H1 (cell line): ENCODE measurements around the gene NDUFA5. TPM values are rescaled to one million over a fixed set of nuclear protein-coding genes. Genes with fewer than 3 reads are reported as not detected.

Source experiments
- CTCF ChIA-PET: fragments of 300-600 bp; sonication (Branson Sonifier 250); formaldehyde crosslinking; loops from one replicate; lab custom pipeline; 2021; ENCODE audit not compliant: partially characterized antibody; lab: Charles Lee
- POLR2A ChIA-PET: fragments of 300-600 bp; sonication (Branson Sonifier 250); formaldehyde crosslinking; loops from one replicate; lab custom pipeline; 2021; ENCODE audit warnings: inconsistent platforms; ENCODE audit not compliant: partially characterized antibody; lab: Charles Lee
- DNase-seq, 2 experiments: peaks; one replicate each; pipeline versions ENCODE4 v3.0.0 to v3.0.0-alpha.2; 2010 to 2022; ENCODE audit warnings: low spot score in 2 of 2, low read depth in 1 of 2, mixed read lengths in 1 of 2
- FAIRE-seq: peaks from 2 replicates; lab custom pipeline; 2011; peaks lifted over from hg19 to GRCh38; lab: Jason Lieb, UNC
- H2AFZ ChIP-seq: 2 replicates; pipeline ENCODE4 v1.8.1; 2012; ENCODE audit warnings: low read length, inconsistent platforms
- H2AK5ac ChIP-seq: 2 replicates; pipeline ENCODE4 v1.6.1; 2013; ENCODE audit warnings: low read depth, low read length
- H2BK120ac ChIP-seq: replicated peaks from 2 replicates; pipeline ENCODE3; 2013; ENCODE audit warnings: low read depth, low read length, inconsistent platforms
- H2BK12ac ChIP-seq: 2 replicates; pipeline ENCODE4 v1.6.1; 2013; ENCODE audit warnings: low read depth, low read length
- H2BK15ac ChIP-seq: 2 replicates; pipeline ENCODE4 v1.6.1; 2013; ENCODE audit warnings: low read length
- H2BK20ac ChIP-seq: 2 replicates; pipeline ENCODE4 v1.6.1; 2013; ENCODE audit warnings: low read length
- H2BK5ac ChIP-seq: 2 replicates; pipeline ENCODE4 v1.6.1; 2013; ENCODE audit warnings: low read depth, low read length
- H3K14ac ChIP-seq: 2 replicates; pipeline ENCODE4 v1.6.1; 2013; ENCODE audit warnings: inconsistent platforms; ENCODE audit not compliant: insufficient read length
- H3K18ac ChIP-seq: 2 replicates; pipeline ENCODE4 v1.6.1; 2013; ENCODE audit warnings: low read length; ENCODE audit errors: extremely low read depth
- H3K23ac ChIP-seq: 2 replicates; pipeline ENCODE4 v1.6.1; 2013; ENCODE audit warnings: inconsistent platforms; ENCODE audit not compliant: insufficient read length
- H3K23me2 ChIP-seq: 2 replicates; pipeline ENCODE4 v1.6.1; 2013; ENCODE audit warnings: low read depth, low read length
- H3K27ac ChIP-seq: 2 replicates; pipeline ENCODE4 v1.6.1; 2011; ENCODE audit warnings: low read depth, low read length, inconsistent platforms
- H3K27me3 ChIP-seq, 4 experiments: replicated peaks in 1 of 4; 1 replicate in 1 of 4; 2 replicates in 3 of 4; pipeline versions ENCODE4 v1.6.1 to v1.8.1; 2011 to 2013; ENCODE audit warnings: low read length in 3 of 4, mild to moderate bottlenecking in 3 of 4, inconsistent platforms in 2 of 4, mixed read lengths in 2 of 4, moderate library complexity in 1 of 4; ENCODE audit not compliant: control insufficient read depth in 3 of 4, insufficient read depth in 3 of 4; ENCODE audit errors: extremely low read depth in 1 of 4
- H3K36me3 ChIP-seq, 4 experiments: 2 replicates each; pipeline versions ENCODE4 v1.6.1 to v1.8.1; 2011 to 2013; ENCODE audit warnings: mild to moderate bottlenecking in 4 of 4, low read length in 3 of 4, moderate library complexity in 2 of 4, control low read depth in 1 of 4, inconsistent platforms in 1 of 4; ENCODE audit not compliant: insufficient read depth in 4 of 4, control insufficient read depth in 2 of 4
- H3K4ac ChIP-seq: replicated peaks from 2 replicates; pipeline ENCODE3; 2013; ENCODE audit warnings: low read length, low read depth, mixed read lengths, inconsistent platforms; ENCODE audit not compliant: insufficient read length
- H3K4me1 ChIP-seq, 4 experiments: replicated peaks in 1 of 4; 1 replicate in 1 of 4; 2 replicates in 3 of 4; pipeline versions ENCODE4 v1.6.1 to v1.8.1; 2011 to 2013; ENCODE audit warnings: low read length in 3 of 4, inconsistent platforms in 2 of 4, mixed read lengths in 1 of 4; ENCODE audit not compliant: insufficient read depth in 4 of 4, control insufficient read depth in 3 of 4
- H3K4me2 ChIP-seq, 2 experiments: 2 replicates each; pipeline versions ENCODE4 v1.6.1 to v1.8.1; 2011 to 2013; ENCODE audit warnings: low read depth in 2 of 2, low read length in 2 of 2, control low read depth in 1 of 2, inconsistent platforms in 1 of 2, mild to moderate bottlenecking in 1 of 2; ENCODE audit not compliant: insufficient read depth in 1 of 2
- H3K4me3 ChIP-seq, 4 experiments: fragments of 200-600, 300-600 bp in 1 of 4; sonication (generic), shearing (Covaris generic), sonication (Bioruptor Twin) in 1 of 4; 2 replicates each; pipeline versions ENCODE4 v1.5.1 to v1.8.1; 2011 to 2016; ENCODE audit warnings: low read length in 4 of 4, low read depth in 3 of 4, control low read depth in 2 of 4, inconsistent platforms in 2 of 4, mild to moderate bottlenecking in 2 of 4, mixed read lengths in 1 of 4, moderate library complexity in 1 of 4; ENCODE audit not compliant: insufficient read depth in 2 of 4; ENCODE audit errors: extremely low read depth in 1 of 4
- H3K56ac ChIP-seq: replicated peaks from 2 replicates; pipeline ENCODE3; 2013; ENCODE audit warnings: low read depth, mild to moderate bottlenecking, mixed read lengths, low read length, inconsistent platforms; ENCODE audit not compliant: insufficient read length
- H3K79me1 ChIP-seq: 2 replicates; pipeline ENCODE4 v1.6.1; 2013; ENCODE audit warnings: low read depth, low read length, control low read depth
- H3K79me2 ChIP-seq, 2 experiments: 2 replicates each; pipeline versions ENCODE4 v1.6.1 to v1.8.1; 2012 to 2013; ENCODE audit warnings: low read length in 2 of 2, mild to moderate bottlenecking in 2 of 2, inconsistent platforms in 1 of 2; ENCODE audit not compliant: insufficient read depth in 2 of 2, control insufficient read depth in 1 of 2
- H3K9ac ChIP-seq, 4 experiments: replicated peaks in 1 of 4; 1 replicate in 1 of 4; 2 replicates in 3 of 4; pipeline versions ENCODE4 v1.6.1 to v1.8.1; 2011 to 2013; ENCODE audit warnings: low read depth in 3 of 4, low read length in 3 of 4, control low read depth in 2 of 4, mild to moderate bottlenecking in 2 of 4, moderate library complexity in 2 of 4, inconsistent platforms in 1 of 4; ENCODE audit errors: extremely low read depth in 1 of 4
- H3K9me3 ChIP-seq, 2 experiments: 2 replicates each; pipeline versions ENCODE4 v1.6.1 to v1.8.1; 2012 to 2013; ENCODE audit warnings: mild to moderate bottlenecking in 2 of 2, moderate library complexity in 2 of 2, control low read depth in 1 of 2, inconsistent platforms in 1 of 2, low read depth in 1 of 2, low read length in 1 of 2, mixed read lengths in 1 of 2; ENCODE audit not compliant: insufficient read depth in 2 of 2
- H4K20me1 ChIP-seq, 2 experiments: replicated peaks in 1 of 2; 2 replicates each; pipeline versions ENCODE3 to v1.8.1; 2011 to 2013; ENCODE audit warnings: inconsistent platforms in 2 of 2, low read length in 2 of 2, mild to moderate bottlenecking in 1 of 2; ENCODE audit not compliant: insufficient read depth in 2 of 2, control insufficient read depth in 1 of 2
- H4K5ac ChIP-seq: 2 replicates; pipeline ENCODE4 v1.6.1; 2013; ENCODE audit warnings: low read length, low read depth, mixed read lengths, inconsistent platforms; ENCODE audit not compliant: insufficient read length
- H4K8ac ChIP-seq: 2 replicates; pipeline ENCODE4 v1.8.0; 2013; ENCODE audit warnings: mild to moderate bottlenecking, moderate library complexity, low read length, inconsistent platforms; ENCODE audit not compliant: insufficient read depth; ENCODE audit errors: extremely low read depth
- H4K91ac ChIP-seq: replicated peaks from 2 replicates; pipeline ENCODE3; 2013; ENCODE audit warnings: low read length, mixed read lengths, inconsistent platforms; ENCODE audit not compliant: insufficient read length
- NRF1 ChIP-seq: IDR thresholded peaks from 2 replicates; pipeline ENCODE4 v1.6.1; 2011; ENCODE audit warnings: mild to moderate bottlenecking, low read depth, low read length, improper control_type of control experiment
- YY1 ChIP-seq: IDR thresholded peaks from 2 replicates; pipeline ENCODE4 v1.6.1; 2011; ENCODE audit warnings: low read depth, mild to moderate bottlenecking, low read length
- WGBS, 2 experiments: shearing (Covaris generic) in 1 of 2; methylation state at CpG; one replicate each; pipeline versions ENCODE4 v1.1.6 to v1.1.7; 2013 to 2015; ENCODE audit warnings: low lambda C conversion rate in 2 of 2, mixed read lengths in 2 of 2, inconsistent platforms in 1 of 2, low coverage in 1 of 2, missing lambda C conversion rate in 1 of 2; ENCODE audit not compliant: insufficient replicate concordance in 2 of 2, insufficient coverage in 1 of 2, insufficient read length in 1 of 2; ENCODE audit errors: extremely low coverage in 1 of 2, missing lambda C conversion rate in 1 of 2; 5-methylcytosine and 5-hydroxymethylcytosine counted together
- polyA plus RNA-seq, 7 experiments: library from polyadenylated mRNA; depleted of rRNA in 3 of 7; stranded (reverse) in 5 of 7; unstranded in 2 of 7; fragments of >200 nt in 5 of 7; fragments of 200-250 nt in 2 of 7; gene quantifications; 1 replicate in 5 of 7; 2 replicates in 1 of 7; 4 replicates in 1 of 7; pipeline versions ENCODE4 v1.2.1 to v1.2.3, GENCODE V29; 2011 to 2013; ENCODE audit warnings: missing spikeins in 2 of 7, mixed read lengths in 2 of 7
- total RNA-seq: library from RNA; stranded (reverse); fragmentation: NEBNext Ultra II Directional; extraction: Animal tissue kit (Norgen Biotek cat#: 25700); gene quantifications from 2 replicates; pipeline ENCODE4 v1.2.1, GENCODE V29; 2021

NDUFA5 gene
- total and polyA plus RNA-seq, 2 of the 8 experiments (the other 6 are each of a cell fraction or from before 2014, with no cell fraction given): 7.6 to 76.3 TPM

GRCh38 chr7:123539871-123540270 is 17.7 kb downstream of the NDUFA5 start:
- Histone ChIP-seq H4K8ac (no peak overlapping the region), H2BK15ac (no peak overlapping the region), H3K23ac (no peak overlapping the region), H3K36me3 (peaks cover 0 to 3% (median 0%) of the 10 kb centered on the region in 4 experiments; a peak in 2 of 8 replicates), H2BK20ac (no peak overlapping the region), H3K18ac (no peak overlapping the region), H3K79me2 (no peaks in the 10 kb centered on the region), H3K4me1 (no peaks in the 10 kb centered on the region), H3K9me3 (no peaks in the 10 kb centered on the region), H3K14ac (no peak overlapping the region), H2BK5ac (no peak overlapping the region), H4K20me1 (no peaks in the 10 kb centered on the region), H3K23me2 (no peaks in the 10 kb centered on the region), H2BK12ac (no peak overlapping the region), H3K9ac (no peak overlapping the region), H3K79me1 (no peaks in the 10 kb centered on the region), H2AK5ac (no peak overlapping the region), H3K56ac (no peak overlapping the region), H2AFZ (no peak overlapping the region), H2BK120ac (no peak overlapping the region), H3K27me3 (no peaks in the 10 kb centered on the region), H3K4me2 (no peak overlapping the region), H3K4me3 (no peak overlapping the region), H3K27ac (no peak overlapping the region), H4K5ac (no peak overlapping the region), H3K4ac (no peak overlapping the region), H4K91ac (no peak overlapping the region)
- CTCF ChIA-PET: interaction anchor here (1.0 to 3.1 kb wide), 6 partner anchors 22 to 332 kb away, joined by 3 to 25 read pairs (median 3); no protein-coding TSS in a partner anchor
- POLR2A ChIA-PET: interaction anchor here (2.4 kb wide), 1 partner anchor 18 kb away, joined by 6 read pairs; the partner anchor contains the start of gene NDUFA5
- FAIRE-seq: no peak
- no peak for DNase-seq
- WGBS, 2 experiments: 91% methylated on average over 1 of the region's 1 CpG; no CpG with 5 or more reads in 1 of the 2 experiments
- TF ChIP-seq NRF1 (no peak), YY1 (no peak)
